Erythroblast (primary cell): ENCODE data around the gene CRACR2B.

Experiments
- GATA1 ChIP-seq: IDR thresholded peaks from 2 replicates; pipeline ENCODE4 v1.6.1; 2011; ENCODE audit warnings: low read depth, mild to moderate bottlenecking, control low read depth, low read length, moderate library complexity
- POLR2A ChIP-seq: IDR thresholded peaks from 2 replicates; pipeline ENCODE4 v1.6.1; 2011; ENCODE audit warnings: mild to moderate bottlenecking, low read length

DNA sequence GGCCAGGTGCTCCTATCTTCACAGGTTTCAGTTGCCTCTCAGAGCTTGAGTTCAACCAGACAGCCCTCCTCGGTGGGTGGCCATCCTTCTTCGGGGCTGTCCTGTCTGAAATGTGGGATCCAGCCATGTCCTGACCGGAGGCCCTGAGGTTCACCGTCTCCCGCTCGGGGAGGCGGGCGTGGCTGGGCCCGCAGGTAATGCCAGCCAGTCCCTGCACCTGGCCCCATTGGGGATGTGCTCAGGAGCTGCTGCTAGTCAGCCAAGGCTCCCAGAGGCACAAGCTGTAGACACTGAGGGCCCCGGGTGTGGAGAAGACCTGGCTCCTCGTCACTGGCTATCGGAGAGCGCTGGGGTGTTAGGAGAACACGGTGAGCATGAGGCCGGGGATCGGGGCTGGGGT is 47.5 kb downstream of the CRACR2B start:
- TF ChIP-seq POLR2A (no peak), GATA1 (no peak)
